ENCODE measurements around the gene GJB3. TPM values are rescaled to one million over a fixed set of nuclear protein-coding genes. Genes with fewer than 3 reads are reported as not detected.
A peak's percentile ranks its signal among the peaks of the same experiment; 100 is the strongest.

The GJB3 gene
- total RNA-seq, 1 experiment from 2014 or later, result 46.7 TPM

- POLR2A ChIA-PET, result no interaction called here
Observed at GRCh38 chr1:34745666-34746065, 35.3 kb upstream of the GJB3 start.

GRCh38 chr1:34746101-34746500 lies 34.9 kb upstream of the GJB3 start:
- DNase-seq (ENCODE audit: low read depth, low spot score) (no peak), ATAC-seq (no peak)
- Histone ChIP-seq H3K9me3 (ENCODE audit: control insufficient read depth in 1 of 2, insufficient read depth in 1 of 2, low read depth in 1 of 2, low read length in 2 of 2) (no peaks in the 10 kb centered on the region), H3K27me3 (ENCODE audit: insufficient read depth, low read length) (no peaks in the 10 kb centered on the region), H3K9ac (ENCODE audit: low read length) (no peak overlapping the region), H4K20me1 (ENCODE audit: insufficient read depth) (no peaks in the 10 kb centered on the region), H3K9me2 (ENCODE audit: insufficient read depth) (no peaks in the 10 kb centered on the region), H3K4me1 (ENCODE audit: control insufficient read depth in 1 of 2, insufficient read depth in 2 of 2, low read length in 2 of 2) (peaks cover 3 to 12% of the 10 kb centered on the region in 2 experiments; a peak in 3 of 4 replicates), H3K79me2 (ENCODE audit: insufficient read depth, low read length) (no peaks in the 10 kb centered on the region), H3K4me2 (ENCODE audit: low read length) (no peak overlapping the region), H3K36me3 (ENCODE audit: control insufficient read depth in 1 of 2, insufficient read depth in 2 of 2, low read length in 2 of 2) (no peaks in the 10 kb centered on the region), H3K4me3 (replicated peaks in 1 of 2; ENCODE audit: low read depth in 1 of 2, low read length in 2 of 2) (no peak overlapping the region), H3K27ac (ENCODE audit: low read depth, low read length) (no peak overlapping the region), H2AFZ (ENCODE audit: low read depth, low read length, poor library complexity, severe bottlenecking) (no peak overlapping the region)
- no TSS peak for BruUV-seq (replicated peaks)
- POLR2A ChIA-PET, result no interaction called here
- TF ChIP-seq ATF3 (IDR thresholded peaks at IDR 0.05) (no peak), REST (IDR thresholded peaks at IDR 0.05; ENCODE audit: low read depth) (no peak), CTCF (IDR thresholded peaks at IDR 0.05 in 2 of 3, conservative IDR thresholded peaks at IDR 0.05 in 1 of 3; ENCODE audit: borderline replicate concordance in 1 of 3, insufficient read depth in 1 of 3, low read depth in 2 of 3, low read length in 2 of 3) (peak in 1 of 3 experiments; percentile 21; a peak in 1 of 6 replicates)
- RAD21 ChIA-PET (ENCODE audit: low non-redundant PET in 1 of 2, low total read pairs in 2 of 2, uncharacterized antibody in 2 of 2, unreplicated experiment in 2 of 2), result interaction anchor here in 1 of 2 experiments (0.7 kb wide), 1 partner anchor 282 kb away, joined by 3 read pairs; no protein-coding TSS in a partner anchor
- intact Hi-C loops (cut with micrococcal nuclease), result loop anchor here (10.0 kb wide), 1 partner anchor 1011 kb away; no protein-coding TSS in a partner anchor
- CTCF ChIA-PET, result interaction anchor here (0.8 kb wide), 1 partner anchor 106 kb away, joined by 3 read pairs; no protein-coding TSS in a partner anchor

More at GRCh38 chr1:34745666-34746065, 35.3 kb upstream of the GJB3 start:
- H3K9me3 ChIP-seq (ENCODE audit: control insufficient read depth in 1 of 2, insufficient read depth in 1 of 2, low read depth in 1 of 2, low read length in 2 of 2), result no peaks in the 10 kb centered on the region
- CTCF ChIA-PET, result no interaction called here
- BruUV-seq (replicated peaks), result no TSS peak
- no peaks in the 10 kb centered on the region for H3K79me2 ChIP-seq (ENCODE audit: insufficient read depth, low read length)
- H3K4me3 ChIP-seq (replicated peaks in 1 of 2; ENCODE audit: low read depth in 1 of 2, low read length in 2 of 2), result no peak overlapping the region
- ATAC-seq, result no peak
- H3K36me3 ChIP-seq (ENCODE audit: control insufficient read depth in 1 of 2, insufficient read depth in 2 of 2, low read length in 2 of 2), result no peaks in the 10 kb centered on the region
- H3K27me3 ChIP-seq (ENCODE audit: insufficient read depth, low read length), result no peaks in the 10 kb centered on the region
- H3K4me1 ChIP-seq (ENCODE audit: control insufficient read depth in 1 of 2, insufficient read depth in 2 of 2, low read length in 2 of 2), result peaks cover 3 to 12% of the 10 kb centered on the region in 2 experiments; a peak in 3 of 4 replicates
- intact Hi-C loops (cut with micrococcal nuclease), result loop anchor here (10.0 kb wide), 1 partner anchor 1011 kb away; no protein-coding TSS in a partner anchor
- H3K27ac ChIP-seq (ENCODE audit: low read depth, low read length), result no peak overlapping the region
- no peak overlapping the region for H2AFZ ChIP-seq (ENCODE audit: low read depth, low read length, poor library complexity, severe bottlenecking)
- no peak overlapping the region for H3K9ac ChIP-seq (ENCODE audit: low read length)
- no peak overlapping the region for H3K4me2 ChIP-seq (ENCODE audit: low read length)
- no peak for TF ChIP-seq EZH2phosphoT487 (IDR thresholded peaks at IDR 0.05; ENCODE audit: borderline replicate concordance)
- no peak for TF ChIP-seq ZBTB33 (IDR thresholded peaks at IDR 0.05; ENCODE audit: extremely low read depth, insufficient replicate concordance, low read length)
- TF ChIP-seq POLR2AphosphoS5 (IDR thresholded peaks at IDR 0.05; ENCODE audit: low read depth, low read length), result no peak
- no peak for TF ChIP-seq ZNF274 (IDR thresholded peaks at IDR 0.05; ENCODE audit: low read depth, low read length)
- no peak for TF ChIP-seq YY1 (IDR thresholded peaks at IDR 0.05; ENCODE audit: extremely low read depth, insufficient replicate concordance, low read depth, low read length)
- H3K9me2 ChIP-seq (ENCODE audit: insufficient read depth), result no peaks in the 10 kb centered on the region
- no peaks in the 10 kb centered on the region for H4K20me1 ChIP-seq (ENCODE audit: insufficient read depth)
- RAD21 ChIA-PET (ENCODE audit: low non-redundant PET in 1 of 2, low total read pairs in 2 of 2, uncharacterized antibody in 2 of 2, unreplicated experiment in 2 of 2), result interaction anchor here in 1 of 2 experiments (0.7 kb wide), 1 partner anchor 281 kb away, joined by 3 read pairs; no protein-coding TSS in a partner anchor
- DNase-seq (ENCODE audit: low read depth, low spot score), result no peak

Data from HCT116 (cell line).